GM19463 (cell line): ENCODE data around the gene PNPLA4.

Experiments
- ATAC-seq: cut with Tn5 transposase; IDR thresholded peaks from one replicate; pipeline ENCODE4 v1.9.1; 2021; ENCODE audit warnings: mild to moderate bottlenecking, moderate library complexity; ENCODE audit not compliant: unreplicated experiment

PNPLA4 gene

GRCh38 chrX:7927259-7928167 is at the start of gene PNPLA4:
Gene PNPLA4 (minus strand): TSS chrX:7927413. CDS start chrX:7926119, 1,294 bp downstream.
- peak; percentile 87 for ATAC-seq

DNA sequence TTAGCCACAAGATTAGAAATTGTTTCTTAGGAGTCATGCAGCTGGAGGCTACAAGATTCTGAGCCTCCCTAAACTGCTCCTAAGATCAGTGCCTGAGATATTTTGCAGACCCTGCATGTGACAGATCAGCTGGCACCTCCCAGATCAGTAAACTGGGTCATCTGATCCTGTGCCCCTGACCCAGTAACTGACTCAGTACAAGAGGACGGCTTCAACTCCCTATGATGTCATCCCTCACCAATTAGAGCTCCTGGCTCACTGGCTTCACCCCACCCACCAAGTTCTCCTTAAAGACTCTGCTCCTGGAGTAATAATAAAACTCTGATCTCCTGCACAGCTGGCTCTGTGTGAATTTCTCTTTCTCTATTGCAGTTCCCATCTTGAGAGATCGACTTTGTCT is 45.4 kb upstream of the PNPLA4 start:
- ATAC-seq = no peak

GRCh38 chrX:7970428-7970827 is 43.2 kb upstream of the PNPLA4 start:
- no peak for ATAC-seq

GRCh38 chrX:7965436-7965835 is 38.2 kb upstream of the PNPLA4 start:
- no peak for ATAC-seq

- no peak for ATAC-seq
Observed at GRCh38 chrX:7960246-7960645, 33.0 kb upstream of the PNPLA4 start.

DNA sequence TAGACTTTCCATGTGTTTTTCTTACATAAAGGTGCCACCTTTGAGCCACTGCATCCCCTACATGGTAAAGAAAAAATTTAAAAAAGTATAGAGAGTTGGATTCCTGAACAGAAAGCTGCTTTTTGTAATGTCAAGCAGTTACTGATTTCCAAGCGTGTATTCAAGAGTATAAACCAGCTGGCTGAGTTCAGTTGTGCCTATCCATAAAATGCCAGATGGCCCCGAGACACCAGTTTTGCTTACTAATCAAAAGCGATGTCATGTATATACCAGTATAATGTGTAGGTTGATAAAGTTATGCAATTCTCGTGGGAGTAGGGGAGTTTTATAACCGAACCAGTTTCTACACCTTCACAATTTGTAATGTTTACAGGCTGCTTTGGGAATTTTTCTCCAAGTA is 26.2 kb upstream of the PNPLA4 start:
- no peak for ATAC-seq

GRCh38 chrX:7950865-7951264 is 23.7 kb upstream of the PNPLA4 start:
- peak; percentile 95 for ATAC-seq

DNA sequence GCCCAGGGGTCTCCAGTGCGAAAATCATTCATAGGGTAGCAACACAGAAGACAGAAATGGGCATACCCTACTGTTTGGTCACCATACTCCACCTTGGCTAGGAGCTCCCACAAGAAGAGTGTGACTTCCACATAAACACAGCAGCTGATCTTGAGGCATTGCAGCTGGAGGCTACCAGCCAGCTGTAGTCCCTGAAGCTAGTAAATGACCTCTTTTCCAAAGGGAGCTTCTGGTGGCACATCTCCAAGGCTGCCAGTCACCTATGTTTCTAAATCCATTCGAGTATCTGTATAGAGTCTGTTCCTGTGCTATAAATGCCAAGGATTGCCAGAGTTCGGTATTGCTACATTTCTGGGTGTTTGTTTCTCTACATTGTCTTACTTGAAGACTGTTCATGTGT is 21.3 kb upstream of the PNPLA4 start:
- no peak for ATAC-seq

- ATAC-seq = no peak
Observed at GRCh38 chrX:7946960-7947359, 19.7 kb upstream of the PNPLA4 start.

DNA sequence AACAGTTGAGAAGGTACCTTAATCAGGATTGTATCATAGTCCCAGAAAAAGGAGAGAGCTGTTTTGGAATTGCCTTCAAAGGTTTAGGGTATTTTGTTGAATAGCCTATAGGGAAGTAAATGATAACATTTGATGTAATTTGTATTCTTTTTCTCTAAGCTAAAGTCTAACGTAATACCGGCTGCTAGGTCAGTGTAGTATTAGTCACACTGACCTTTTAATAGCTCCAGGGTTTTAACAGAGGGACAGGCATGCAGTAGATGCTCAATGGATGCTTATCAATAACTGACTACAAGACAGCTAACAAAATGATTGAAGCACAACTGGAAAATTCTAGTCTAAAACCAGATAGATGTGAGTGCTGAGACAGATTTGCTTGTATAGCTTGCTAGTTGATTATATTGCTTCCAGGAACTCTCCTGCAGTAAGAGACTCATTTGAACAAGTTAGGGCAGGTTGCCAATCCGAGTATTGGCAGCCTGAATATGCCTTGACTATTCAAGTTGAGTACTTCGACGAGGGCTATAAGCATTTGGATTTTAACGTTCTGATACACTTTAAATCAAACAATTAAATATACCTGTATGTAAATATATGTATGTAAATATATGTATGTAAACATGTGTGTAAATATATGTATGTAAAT is 16.5 kb upstream of the PNPLA4 start:
- no peak for ATAC-seq

GRCh38 chrX:7941390-7942042 is 14.3 kb upstream of the PNPLA4 start:
- ATAC-seq = peak; percentile 71

GRCh38 chrX:7934026-7934425 is 6.8 kb upstream of the PNPLA4 start:
- no peak for ATAC-seq

- ATAC-seq = no peak
Observed at GRCh38 chrX:7926914-7927258, 327 bp downstream of the PNPLA4 start.

DNA sequence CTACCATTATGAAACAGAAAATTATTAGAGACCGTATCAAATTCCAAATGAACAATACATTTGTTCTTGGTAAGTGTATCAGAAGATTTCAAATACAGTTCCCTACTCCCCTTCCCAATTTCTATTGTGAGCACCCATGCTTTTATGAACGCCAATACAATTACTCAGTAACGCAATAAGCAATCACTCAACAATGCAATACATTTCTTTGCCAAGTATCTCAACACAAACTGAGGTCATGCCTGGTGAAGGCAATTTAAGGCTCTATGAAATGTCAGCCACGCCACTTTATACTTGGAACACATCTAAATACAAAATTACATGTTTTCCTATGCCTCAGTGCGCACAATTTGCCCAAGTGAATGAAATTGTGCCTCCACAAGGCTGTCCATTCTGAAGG is 712 bp downstream of the PNPLA4 start:
- no peak for ATAC-seq

DNA sequence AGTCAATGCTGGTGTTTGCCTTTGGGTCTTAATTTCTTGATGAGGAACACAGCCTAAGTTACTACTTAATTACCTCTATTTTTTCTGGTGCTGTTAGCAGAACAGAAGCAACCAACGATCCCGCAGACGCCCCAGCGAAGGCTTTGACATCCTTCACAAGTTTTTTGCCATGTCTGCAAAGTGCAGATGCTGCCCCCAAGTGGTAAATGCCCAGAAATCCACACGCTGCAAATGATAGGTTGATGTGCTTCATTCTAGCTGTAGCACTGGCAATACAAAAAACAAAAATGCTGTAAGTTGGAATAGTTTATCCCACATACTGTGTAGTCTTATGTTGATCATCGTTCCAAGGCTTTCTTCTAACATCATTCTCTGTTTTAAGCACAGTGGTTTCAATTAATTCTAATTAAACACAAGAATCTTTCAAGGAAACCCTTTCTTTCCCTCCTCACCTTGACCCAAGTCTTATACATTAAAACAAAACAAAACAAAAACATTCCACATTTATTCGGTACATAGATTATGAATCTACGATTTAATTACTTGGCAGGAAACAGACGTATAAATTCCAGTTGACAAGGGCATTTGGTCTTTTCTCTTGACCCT is 1.2 kb downstream of the PNPLA4 start:
- peak; percentile 30 for ATAC-seq

GRCh38 chrX:7921750-7922149 is 5.5 kb downstream of the PNPLA4 start:
- no peak for ATAC-seq

DNA sequence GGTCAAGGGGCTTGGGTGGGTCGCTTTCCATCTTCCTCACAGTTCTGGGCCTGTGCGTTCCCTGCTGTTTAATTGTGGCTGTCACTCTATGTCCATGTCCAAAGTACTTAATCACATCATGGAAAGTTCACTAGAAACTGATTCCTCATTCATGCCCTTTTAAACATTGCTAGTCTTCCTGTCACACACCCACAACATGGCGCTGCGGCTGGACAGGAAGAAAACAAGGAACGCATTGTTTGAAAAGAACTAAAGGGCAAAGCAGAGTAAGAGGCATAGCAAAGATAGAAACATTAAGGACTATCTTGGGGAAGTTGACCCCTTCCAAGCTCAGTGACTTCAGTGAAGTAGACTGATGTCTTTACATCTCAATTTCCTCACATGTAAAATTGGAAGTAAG is 18.4 kb downstream of the PNPLA4 start:
- ATAC-seq = no peak

DNA sequence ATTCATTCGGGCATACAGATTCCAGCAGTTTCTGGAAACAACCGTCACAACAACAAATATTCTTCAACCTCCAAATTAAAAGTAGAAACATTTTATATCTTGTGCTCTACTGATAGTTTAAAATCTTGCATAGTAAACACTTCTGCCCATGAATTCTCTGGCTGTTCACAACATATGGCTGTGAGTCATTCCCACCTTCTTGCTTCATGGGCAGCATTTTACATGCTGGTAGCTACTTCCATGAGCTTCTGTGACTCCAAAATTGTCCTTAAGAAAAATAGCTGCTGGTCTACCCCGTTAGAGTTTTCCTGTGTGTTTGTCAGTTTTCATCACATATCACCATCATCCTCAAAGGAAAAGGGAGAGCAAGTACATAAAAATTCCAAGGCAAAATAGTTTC is 22.7 kb downstream of the PNPLA4 start:
- ATAC-seq = no peak

DNA sequence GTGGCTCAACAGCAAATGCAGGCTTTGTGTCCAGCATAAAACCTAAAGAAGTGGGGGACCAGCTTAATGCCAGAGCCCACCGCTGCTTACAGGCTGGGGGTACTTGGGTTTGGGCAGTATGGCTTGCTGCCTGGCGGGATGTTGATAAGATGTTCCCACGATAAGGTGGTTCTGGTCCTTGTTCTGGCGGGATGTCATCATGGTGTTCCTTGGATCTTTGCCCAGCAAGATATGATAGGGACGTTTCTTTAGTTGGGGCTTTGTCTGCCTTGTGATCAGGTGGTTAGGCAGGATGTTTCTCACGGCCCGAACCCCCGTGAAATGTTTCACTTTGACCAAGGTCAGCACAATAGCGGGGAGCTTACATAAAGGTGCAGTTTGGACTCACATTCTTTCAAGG is 35.3 kb downstream of the PNPLA4 start:
- no peak for ATAC-seq

- ATAC-seq = no peak
Observed at GRCh38 chrX:7889680-7890079, 37.5 kb downstream of the PNPLA4 start.

GRCh38 chrX:7889135-7889534 is 38.1 kb downstream of the PNPLA4 start:
- no peak for ATAC-seq

GRCh38 chrX:7876957-7877356 is 50.3 kb downstream of the PNPLA4 start:
- no peak for ATAC-seq
